Tibial artery (tissue), 4 donors: ENCODE measurements around the gene SPC24.
"Not testable (repeated sequence)": the region's sequence is repeated elsewhere in the genome, so short reads cannot be mapped to it uniquely, and the experiment has no call there.

Experiments used
- DNase-seq, 2 donors: peaks; one replicate each; pipeline ENCODE4 v3.0.0-alpha.2; 2019
- H3K27ac ChIP-seq, 2 donors: fragments of 200-600 bp; sonication (generic) in 1 of 2; 1 replicate in 1 of 2; 2 replicates in 1 of 2; pipeline ENCODE4 v1.5.1; 2018 to 2019; ENCODE audit warnings: mild to moderate bottlenecking in 1 of 2
- H3K27me3 ChIP-seq, 2 donors: fragments of 200-600 bp; sonication (generic) in 1 of 2; one replicate each; pipeline versions ENCODE4 v1.5.1 to v1.6.0; 2016 to 2019
- H3K36me3 ChIP-seq, 3 donors: fragments of 200-600 bp; sonication (generic) in 2 of 3; one replicate each; pipeline ENCODE4 v1.5.1; 2016 to 2019; ENCODE audit warnings: mild to moderate bottlenecking in 2 of 3
- H3K4me1 ChIP-seq, 4 donors: fragments of 200-600 bp; sonication (generic) in 2 of 4; 1 replicate in 3 of 4; 2 replicates in 1 of 4; pipeline ENCODE4 v1.5.1; 2016 to 2019
- H3K4me3 ChIP-seq, 2 donors: fragments of 200-600 bp; sonication (generic) in 1 of 2; 1 replicate in 1 of 2; 2 replicates in 1 of 2; pipeline ENCODE4 v1.5.1; 2018 to 2019; ENCODE audit warnings: mild to moderate bottlenecking in 2 of 2
- H3K9me3 ChIP-seq, 3 donors: fragments of 200-600 bp; sonication (generic) in 1 of 3; one replicate each; pipeline ENCODE4 v1.5.1; 2016 to 2019
- intact Hi-C: fragments of 100-400 bp; cut with DNase I; formaldehyde crosslinking; loops from one replicate; pipeline ENCODE4 v1.15.0; 2023; ENCODE audit warnings: low total_unique reads
- TF ChIP-seq, protein P1 (sequence below), 2 experiments: fragments of 200-600 bp in 1 of 2; fragments of 450-650 bp in 1 of 2; IDR thresholded peaks; one replicate each; pipeline ENCODE4 v1.5.1; 2017 to 2019; ENCODE audit warnings: antibody characterized with exemption in 2 of 2, mild to moderate bottlenecking in 1 of 2, moderate library complexity in 1 of 2

Gene SPC24

DNA sequence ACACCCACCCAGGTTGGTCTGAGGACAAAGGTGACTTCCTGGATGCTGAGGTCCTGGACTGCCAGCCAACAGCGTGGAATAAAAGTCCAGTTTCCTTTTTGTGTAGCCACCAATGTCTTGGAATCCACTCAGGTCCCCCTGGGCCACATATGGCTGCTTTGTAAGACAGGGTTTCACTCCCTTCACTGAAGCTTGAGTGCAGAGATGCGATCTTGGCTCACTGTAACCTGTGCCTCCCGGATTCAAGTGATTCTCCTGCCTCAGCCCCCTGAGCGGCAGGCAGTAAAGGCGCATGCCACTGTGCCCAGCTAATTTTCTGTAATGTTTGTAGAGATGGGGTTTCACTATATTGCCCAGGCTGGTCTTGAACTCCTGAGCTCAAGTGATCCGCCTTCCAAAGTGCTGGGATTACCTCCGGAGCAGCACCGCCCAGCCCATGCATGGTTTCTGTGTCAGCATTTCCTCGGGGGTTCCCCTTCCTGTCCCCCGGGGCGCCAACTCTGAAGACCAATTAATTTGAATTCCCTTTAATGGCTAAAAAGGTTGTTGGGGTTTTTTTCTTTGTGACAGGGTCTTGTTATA, 24.2 kb upstream of the SPC24 start:
- Histone ChIP-seq H3K27ac (peak overlapping the region; percentile 67 to 98), H3K27me3 (no peaks in the 10 kb centered on the region), H3K9me3 (no peaks in the 10 kb centered on the region), H3K4me1 (peaks cover 4 to 67% (median 40%) of the 10 kb centered on the region in 4 donors), H3K36me3 (peaks cover 44 to 62% (median 51%) of the 10 kb centered on the region in 3 donors), H3K4me3 (peak overlapping the region in 1 of 2 donors; percentile 5)
- intact Hi-C loops = no loop called here
- TF ChIP-seq, protein P1, sequence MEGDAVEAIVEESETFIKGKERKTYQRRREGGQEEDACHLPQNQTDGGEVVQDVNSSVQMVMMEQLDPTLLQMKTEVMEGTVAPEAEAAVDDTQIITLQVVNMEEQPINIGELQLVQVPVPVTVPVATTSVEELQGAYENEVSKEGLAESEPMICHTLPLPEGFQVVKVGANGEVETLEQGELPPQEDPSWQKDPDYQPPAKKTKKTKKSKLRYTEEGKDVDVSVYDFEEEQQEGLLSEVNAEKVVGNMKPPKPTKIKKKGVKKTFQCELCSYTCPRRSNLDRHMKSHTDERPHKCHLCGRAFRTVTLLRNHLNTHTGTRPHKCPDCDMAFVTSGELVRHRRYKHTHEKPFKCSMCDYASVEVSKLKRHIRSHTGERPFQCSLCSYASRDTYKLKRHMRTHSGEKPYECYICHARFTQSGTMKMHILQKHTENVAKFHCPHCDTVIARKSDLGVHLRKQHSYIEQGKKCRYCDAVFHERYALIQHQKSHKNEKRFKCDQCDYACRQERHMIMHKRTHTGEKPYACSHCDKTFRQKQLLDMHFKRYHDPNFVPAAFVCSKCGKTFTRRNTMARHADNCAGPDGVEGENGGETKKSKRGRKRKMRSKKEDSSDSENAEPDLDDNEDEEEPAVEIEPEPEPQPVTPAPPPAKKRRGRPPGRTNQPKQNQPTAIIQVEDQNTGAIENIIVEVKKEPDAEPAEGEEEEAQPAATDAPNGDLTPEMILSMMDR (IDR thresholded peaks at IDR 0.05) = no peak
- no peak for DNase-seq

DNA sequence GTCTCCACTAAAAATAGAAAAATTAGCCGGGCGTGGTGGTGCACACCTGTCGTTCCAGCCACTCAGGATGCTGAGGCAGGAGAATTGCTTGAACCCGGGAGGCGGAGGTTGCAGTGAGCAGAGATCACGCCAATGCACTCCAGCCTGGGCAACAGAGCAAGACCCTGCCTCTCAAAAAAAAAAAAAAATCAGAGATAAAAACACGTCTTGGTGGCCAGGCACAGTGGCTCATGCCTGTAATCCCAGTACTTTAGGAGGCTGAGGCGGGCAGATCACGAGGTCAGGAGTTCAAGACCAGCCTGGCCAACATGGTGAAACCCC, 23.5 kb upstream of the SPC24 start:
- Histone ChIP-seq H3K4me1 (peaks cover 4 to 59% (median 35%) of the 10 kb centered on the region in 4 donors), H3K27ac (peak overlapping the region; percentile 67 to 98), H3K36me3 (peaks cover 49 to 63% (median 57%) of the 10 kb centered on the region in 3 donors)
- H3K9me3 ChIP-seq, DNase-seq, H3K4me3 ChIP-seq, intact Hi-C loops, H3K27me3 ChIP-seq: not testable (repeated sequence)

DNA sequence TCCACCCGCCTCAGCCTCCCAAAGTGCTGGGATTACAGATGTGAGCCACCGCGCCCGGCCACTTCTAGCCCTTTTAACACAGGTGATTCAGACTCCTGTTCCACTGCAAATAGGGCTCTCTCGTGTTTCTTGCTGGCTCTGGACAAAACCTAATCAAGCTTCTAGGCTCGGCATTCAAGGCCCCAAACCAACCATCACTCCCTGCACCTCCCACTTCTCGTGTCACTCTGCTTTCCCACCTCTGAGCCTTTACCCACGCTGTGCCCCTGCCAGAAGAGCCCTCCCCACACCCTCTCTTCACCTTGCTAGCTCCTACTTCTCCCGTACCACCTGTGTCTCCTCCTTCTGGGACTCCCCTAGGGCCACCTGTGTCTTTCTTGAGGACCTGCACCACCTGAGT, 22.0 kb upstream of the SPC24 start:
- Histone ChIP-seq H3K36me3 (peaks cover 57 to 64% (median 63%) of the 10 kb centered on the region in 3 donors), H3K27ac (peak overlapping the region; percentile 67 to 98), H3K9me3 (no peaks in the 10 kb centered on the region), H3K27me3 (no peaks in the 10 kb centered on the region), H3K4me3 (no peak overlapping the region), H3K4me1 (peaks cover 4 to 45% (median 33%) of the 10 kb centered on the region in 4 donors)
- TF ChIP-seq, protein P1 (IDR thresholded peaks at IDR 0.05) = no peak
- no peak for DNase-seq
- intact Hi-C loops = no loop called here

DNA sequence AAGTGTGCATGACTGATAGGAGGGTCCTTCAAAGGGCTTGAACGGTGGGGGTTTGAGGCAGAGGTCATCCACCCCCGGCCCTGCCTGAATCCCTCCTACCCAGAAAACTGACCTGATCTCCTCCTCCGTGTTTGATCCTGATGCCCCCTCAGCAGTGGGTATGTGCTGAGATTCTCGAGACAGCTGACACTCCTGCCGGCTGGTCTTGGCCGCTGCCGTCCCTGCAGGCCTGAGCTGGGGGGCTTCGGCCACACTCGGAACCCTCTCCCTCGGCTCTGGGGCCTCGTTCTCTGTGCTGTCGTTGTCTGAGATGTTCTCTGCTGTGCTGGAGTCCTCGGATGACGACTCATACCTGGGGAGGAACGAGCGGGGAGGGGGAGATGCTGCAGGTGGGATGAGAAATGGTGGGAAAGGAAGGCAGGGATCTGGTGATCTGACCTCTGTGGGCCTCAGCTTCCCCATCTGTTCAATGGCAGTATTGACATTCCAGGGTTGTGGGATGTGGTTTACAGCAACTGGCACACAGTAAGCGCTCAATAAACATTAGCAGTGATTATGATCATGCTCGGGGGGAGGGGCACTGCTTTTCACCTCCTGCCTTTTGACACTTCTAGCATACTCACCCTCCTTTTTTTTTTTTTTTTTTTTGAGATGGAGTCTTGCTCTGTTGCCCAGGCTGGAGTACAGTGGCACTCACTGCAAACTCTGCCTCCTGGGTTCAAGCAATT, 21.0 kb upstream of the SPC24 start:
- TF ChIP-seq, protein P1 (IDR thresholded peaks at IDR 0.05) = no peak
- no peak for DNase-seq
- Histone ChIP-seq H3K4me3 (no peak overlapping the region), H3K27ac (peak overlapping the region in 1 of 2 donors; percentile 41), H3K4me1 (peaks cover 4 to 45% (median 38%) of the 10 kb centered on the region in 4 donors), H3K36me3 (peaks cover 67 to 74% (median 70%) of the 10 kb centered on the region in 3 donors), H3K27me3 (no peaks in the 10 kb centered on the region), H3K9me3 (no peaks in the 10 kb centered on the region)
- intact Hi-C loops = no loop called here

DNA sequence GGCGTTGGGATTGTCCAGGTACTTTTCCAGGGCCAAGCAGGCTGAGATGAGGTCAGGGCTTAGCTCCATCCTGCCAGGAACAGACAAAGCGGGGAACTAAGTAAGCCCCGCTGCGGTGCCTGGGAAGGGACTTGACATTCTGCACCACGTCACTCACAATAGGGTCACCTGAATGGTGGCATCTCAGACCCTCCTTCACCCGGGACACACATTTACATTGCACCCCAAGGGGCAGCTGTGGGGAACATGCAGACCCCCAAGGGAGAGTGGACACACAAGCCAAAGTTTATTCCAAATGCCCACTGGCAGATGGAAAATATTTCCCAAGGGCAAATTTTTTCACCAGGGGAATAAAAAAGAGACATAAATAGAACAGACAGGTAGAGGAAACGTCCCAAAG, 20.3 kb upstream of the SPC24 start:
- H3K4me1 ChIP-seq = peaks cover 4 to 45% (median 38%) of the 10 kb centered on the region in 4 donors
- peaks cover 71 to 81% (median 72%) of the 10 kb centered on the region in 3 donors for H3K36me3 ChIP-seq
- TF ChIP-seq, protein P1 (IDR thresholded peaks at IDR 0.05) = no peak
- H3K27me3 ChIP-seq = no peaks in the 10 kb centered on the region
- no peaks in the 10 kb centered on the region for H3K9me3 ChIP-seq
- no peak for DNase-seq
- no peak overlapping the region for H3K4me3 ChIP-seq
- intact Hi-C loops = no loop called here
- peak overlapping the region; percentile 37 to 41 for H3K27ac ChIP-seq

DNA sequence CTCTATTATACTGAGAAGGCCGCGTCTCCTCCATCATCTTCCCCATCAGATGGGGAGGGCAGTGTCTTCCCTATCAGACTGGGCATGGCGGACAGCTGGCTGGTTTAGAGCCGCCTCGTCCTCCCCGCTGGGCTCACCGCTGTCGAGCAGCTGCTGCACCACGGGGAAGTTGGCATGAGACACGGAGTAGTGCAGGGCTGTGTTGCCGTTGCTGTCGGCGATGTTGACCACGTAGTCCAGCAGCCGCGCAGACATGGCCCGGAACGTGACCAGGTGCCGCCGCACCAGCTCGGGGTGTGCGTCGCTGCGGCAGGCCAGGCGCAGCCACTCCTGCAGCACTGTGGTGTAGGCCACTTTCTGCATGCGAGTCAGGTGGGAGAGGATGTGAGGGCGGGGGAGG, 18.8 kb upstream of the SPC24 start:
- peaks cover 87 to 96% (median 87%) of the 10 kb centered on the region in 3 donors for H3K36me3 ChIP-seq
- TF ChIP-seq, protein P1 (IDR thresholded peaks at IDR 0.05) = no peak
- H3K9me3 ChIP-seq = no peaks in the 10 kb centered on the region
- intact Hi-C loops = no loop called here
- no peak for DNase-seq
- H3K27me3 ChIP-seq = no peaks in the 10 kb centered on the region
- H3K4me1 ChIP-seq = peaks cover 0 to 45% (median 40%) of the 10 kb centered on the region in 4 donors
- no peak overlapping the region for H3K4me3 ChIP-seq
- H3K27ac ChIP-seq = peak overlapping the region in 1 of 2 donors; percentile 87
